Heart right ventricle (tissue), 16 donors: ENCODE results near the gene PEPD. TPM values are rescaled to one million over a fixed set of nuclear protein-coding genes. Genes with fewer than 3 reads are reported as not detected.

ENCODE experiments used
- ATAC-seq, 8 donors: fragments of 200-7000 bp; cut with Tn5 transposase; one replicate each; pipeline ENCODE4 v1.9.1; 2020; ENCODE audit warnings: mild to moderate bottlenecking in 8 of 8, moderate library complexity in 8 of 8, moderate number of reproducible peaks in 1 of 8
- DNase-seq, 2 donors: peaks; one replicate each; pipeline ENCODE4 v3.0.0-alpha.2; 2020
- H3K27ac ChIP-seq, 10 donors: fragments of 200-600 bp; sonication (generic) in 2 of 10; one replicate each; pipeline versions ENCODE4 v1.5.0 to v1.8.0; 2020 to 2022; ENCODE audit warnings: mild to moderate bottlenecking in 3 of 10
- H3K27me3 ChIP-seq, 7 donors: fragments of 200-600 bp; one replicate each; pipeline ENCODE4 v1.8.0; 2021 to 2022; ENCODE audit warnings: mild to moderate bottlenecking in 2 of 7
- H3K36me3 ChIP-seq, 9 donors: fragments of 200-600 bp; sonication (generic) in 1 of 9; one replicate each; pipeline versions ENCODE4 v1.5.0 to v1.8.0; 2020 to 2022; ENCODE audit warnings: mild to moderate bottlenecking in 2 of 9
- H3K4me1 ChIP-seq, 9 donors: fragments of 200-600 bp; sonication (generic) in 1 of 9; one replicate each; pipeline versions ENCODE4 v1.5.0 to v1.8.0; 2020 to 2022; ENCODE audit warnings: mild to moderate bottlenecking in 4 of 9
- H3K4me3 ChIP-seq, 10 donors: fragments of 200-600 bp; sonication (generic) in 2 of 10; one replicate each; pipeline versions ENCODE4 v1.5.0 to v1.8.0; 2020 to 2022; ENCODE audit warnings: mild to moderate bottlenecking in 7 of 10, moderate library complexity in 2 of 10
- H3K9me3 ChIP-seq, 11 donors: fragments of 200-600 bp in 10 of 11; sonication (generic) in 2 of 11; one replicate each; pipeline versions ENCODE4 v1.5.0 to v1.8.0; 2013 to 2022; ENCODE audit warnings: mild to moderate bottlenecking in 2 of 11, control low read depth in 1 of 11, moderate library complexity in 1 of 11
- WGBS, 2 donors: extraction: QIAGEN DNeasy Blood & Tissue Kit; methylation state at CpG; one replicate each; pipeline ENCODE4 v1.1.7; 2013; ENCODE audit warnings: inconsistent platforms in 1 of 2; 5-methylcytosine and 5-hydroxymethylcytosine counted together
- intact Hi-C, 10 donors: fragments of 100-400 bp; cut with DNase I; formaldehyde crosslinking; loops; one replicate each; pipeline versions ENCODE4 v1.11.1 to v1.14.2; 2022
- polyA plus RNA-seq, 2 donors: library from polyadenylated mRNA; stranded (reverse); fragments of 200-250 nt; gene quantifications; one replicate each; pipeline ENCODE4 v1.2.3, GENCODE V29; 2013
- total RNA-seq, 10 donors: library from RNA; stranded (reverse); fragmentation: NEBNext Ultra II Directional in 3 of 10; extraction: Animal tissue kit (Norgen Biotek cat#: 25700) in 3 of 10; gene quantifications; one replicate each; pipeline versions ENCODE4 v1.2.1 to v1.2.4, GENCODE V29; 2021 to 2023
- TF ChIP-seq, protein P1 (sequence below), 9 donors: fragments of 200-600 bp; sonication (generic) in 2 of 9; IDR thresholded peaks; one replicate each; pipeline versions ENCODE4 v1.5.0 to v1.8.0; 2021 to 2022; ENCODE audit warnings: antibody characterized with exemption in 9 of 9, mild to moderate bottlenecking in 5 of 9, moderate library complexity in 1 of 9
- donor health status: Arrhythmogenic right ventricular cardiomyopathy.
- donor health status: ischemic (EF 13 %, LVEDD 7.1; RV severe dilation, severe dysfunction).
- donor health status: healthy with polysubstance abuse.
- donor health status: DM: no; HTN: yes; CAD: no.
- donor health status: DM: no; HTN: no; CAD: no.
- donor health status: ischemic (EF 25% LVEDD 6.9; RV normal size, moderate dysfunction).
- donor health status: ischemic (EF 25% LVEDD 5.7; RV mildly dilated, moderate dysfunction).
- donor health status: healthy.
- donor health status: DM: yes; HTN: yes; CAD: no.
- donor health status: Ischemic cardiomyopathy.
- donor health status: ischemic (EF 35%, LVEDD 5.7; RV mildly dilated, moderate dysfunction).
- donor health status: nonischemic (EF 11% LVEDD 7.7; RV severe dilation, severe dysfunction).
- donor health status: DM: yes; HTN: yes; CAD: no.
- donor health status: PGD.
- donor health status: ischemic (EF 29% LVEDD 5.4; RV normal size, mild dysfunction).
- donor health status: nonischemic (EF 23%, LVEDD 6.1; RV moderate dilation, normal function).

Gene PEPD
- total and polyA plus RNA-seq, 12 donors = 20.4 to 47.7 (median 26.8) TPM

DNA sequence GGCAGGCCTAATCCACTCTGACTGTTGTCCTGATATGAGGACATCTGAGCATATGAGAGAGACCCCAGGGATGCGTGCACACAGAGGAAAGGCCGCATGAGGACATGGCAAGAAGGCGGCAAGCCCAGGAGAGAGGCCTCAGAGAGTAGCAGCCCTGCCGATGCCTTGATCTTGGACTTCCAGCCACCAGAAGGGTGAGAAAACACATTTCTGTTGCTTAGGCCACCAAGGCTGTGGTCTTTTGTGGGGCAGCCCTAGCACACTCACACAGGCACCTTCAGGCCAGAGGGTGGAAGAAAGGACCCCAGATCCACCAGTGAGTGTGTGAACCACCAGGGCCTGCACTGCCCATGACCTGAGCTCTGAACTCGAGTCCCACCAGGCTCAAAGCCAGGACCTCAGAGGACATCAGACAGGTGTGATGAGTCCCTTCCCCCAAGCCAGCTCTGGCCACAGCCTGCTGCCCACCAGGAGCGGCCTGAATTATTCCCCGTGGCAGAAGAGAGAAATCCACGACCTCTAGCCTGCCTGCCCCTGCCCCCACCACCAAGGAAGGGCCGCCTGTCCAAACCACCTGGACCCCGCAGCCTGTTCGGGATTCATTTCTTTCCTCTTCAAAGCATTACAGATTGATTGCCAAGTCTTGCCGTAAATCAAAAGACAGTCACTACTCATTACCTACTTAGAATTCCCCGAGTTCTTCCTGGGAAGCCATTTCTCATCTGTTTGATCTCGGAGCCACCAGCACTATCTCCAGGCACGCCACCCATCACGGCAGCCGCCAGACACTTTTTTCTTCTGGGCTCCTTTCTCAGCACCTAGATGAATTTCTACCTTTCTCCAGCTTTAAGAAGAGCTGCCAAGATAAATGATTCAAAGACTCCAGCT, 75.9 kb downstream of the PEPD start:
- no peak for DNase-seq
- TF ChIP-seq, protein P1, sequence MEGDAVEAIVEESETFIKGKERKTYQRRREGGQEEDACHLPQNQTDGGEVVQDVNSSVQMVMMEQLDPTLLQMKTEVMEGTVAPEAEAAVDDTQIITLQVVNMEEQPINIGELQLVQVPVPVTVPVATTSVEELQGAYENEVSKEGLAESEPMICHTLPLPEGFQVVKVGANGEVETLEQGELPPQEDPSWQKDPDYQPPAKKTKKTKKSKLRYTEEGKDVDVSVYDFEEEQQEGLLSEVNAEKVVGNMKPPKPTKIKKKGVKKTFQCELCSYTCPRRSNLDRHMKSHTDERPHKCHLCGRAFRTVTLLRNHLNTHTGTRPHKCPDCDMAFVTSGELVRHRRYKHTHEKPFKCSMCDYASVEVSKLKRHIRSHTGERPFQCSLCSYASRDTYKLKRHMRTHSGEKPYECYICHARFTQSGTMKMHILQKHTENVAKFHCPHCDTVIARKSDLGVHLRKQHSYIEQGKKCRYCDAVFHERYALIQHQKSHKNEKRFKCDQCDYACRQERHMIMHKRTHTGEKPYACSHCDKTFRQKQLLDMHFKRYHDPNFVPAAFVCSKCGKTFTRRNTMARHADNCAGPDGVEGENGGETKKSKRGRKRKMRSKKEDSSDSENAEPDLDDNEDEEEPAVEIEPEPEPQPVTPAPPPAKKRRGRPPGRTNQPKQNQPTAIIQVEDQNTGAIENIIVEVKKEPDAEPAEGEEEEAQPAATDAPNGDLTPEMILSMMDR (IDR thresholded peaks at IDR 0.05) = no peak
- no peak overlapping the region for H3K27ac ChIP-seq
- 91 to 93% methylated on average over 17 of the region's 17 CpGs for WGBS, 2 donors
- intact Hi-C loops = loop anchor here in 1 of 10 donors (1.0 kb wide), 1 partner anchor 23 kb away; no protein-coding TSS in a partner anchor
- no peak for ATAC-seq
- H3K27me3 ChIP-seq = no peaks in the 10 kb centered on the region
- H3K4me1 ChIP-seq = no peaks in the 10 kb centered on the region
- H3K9me3 ChIP-seq = no peaks in the 10 kb centered on the region
- H3K4me3 ChIP-seq = no peak overlapping the region
- H3K36me3 ChIP-seq = peaks cover 0 to 19% (median 0%) of the 10 kb centered on the region in 9 donors

DNA sequence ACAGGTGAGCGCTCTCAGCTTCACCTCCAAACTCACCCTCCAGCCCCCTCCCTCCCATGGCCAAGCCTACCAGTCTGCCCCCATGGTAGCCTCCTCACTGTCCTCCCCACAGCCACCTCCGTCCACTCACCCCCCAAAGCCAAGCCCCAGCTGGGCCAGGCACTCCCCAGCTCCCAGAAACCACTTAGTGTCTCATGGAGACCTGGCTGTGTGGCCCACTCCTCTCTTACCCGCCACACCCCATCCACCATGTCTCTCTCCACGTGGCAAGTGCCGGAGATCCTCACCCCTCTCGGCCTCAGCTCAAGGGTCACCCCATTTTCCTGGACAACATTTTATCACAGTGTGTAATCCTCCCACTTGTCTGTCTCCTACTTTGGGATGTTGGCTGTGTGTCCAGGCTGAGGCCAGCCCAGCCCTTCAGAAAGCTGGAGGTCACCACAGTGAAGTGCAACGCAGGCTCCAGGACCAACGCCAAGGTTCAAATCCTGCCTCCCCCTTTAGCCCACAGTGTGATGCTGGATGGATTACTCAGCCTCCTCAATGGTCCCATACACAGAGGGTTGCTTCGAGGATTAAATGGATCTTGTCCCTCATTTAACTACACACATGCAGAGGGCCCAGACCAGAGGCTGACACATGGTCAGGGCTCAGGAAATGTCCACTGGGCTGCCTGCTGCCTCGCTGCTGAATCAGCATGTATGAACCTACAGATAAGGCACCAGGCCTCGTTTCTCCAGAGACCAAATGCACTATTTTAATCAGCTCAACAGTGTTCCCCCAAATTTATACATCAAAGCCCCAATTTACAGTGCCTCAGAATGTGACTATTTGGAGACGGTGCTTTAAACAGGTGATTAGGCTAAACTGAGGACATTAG, 76.8 kb downstream of the PEPD start:
- intact Hi-C loops = loop anchor here in 1 of 10 donors (1.0 kb wide), 1 partner anchor 23 kb away; no protein-coding TSS in a partner anchor
- 89 to 90% methylated on average over 12 of the region's 12 CpGs for WGBS, 2 donors

DNA sequence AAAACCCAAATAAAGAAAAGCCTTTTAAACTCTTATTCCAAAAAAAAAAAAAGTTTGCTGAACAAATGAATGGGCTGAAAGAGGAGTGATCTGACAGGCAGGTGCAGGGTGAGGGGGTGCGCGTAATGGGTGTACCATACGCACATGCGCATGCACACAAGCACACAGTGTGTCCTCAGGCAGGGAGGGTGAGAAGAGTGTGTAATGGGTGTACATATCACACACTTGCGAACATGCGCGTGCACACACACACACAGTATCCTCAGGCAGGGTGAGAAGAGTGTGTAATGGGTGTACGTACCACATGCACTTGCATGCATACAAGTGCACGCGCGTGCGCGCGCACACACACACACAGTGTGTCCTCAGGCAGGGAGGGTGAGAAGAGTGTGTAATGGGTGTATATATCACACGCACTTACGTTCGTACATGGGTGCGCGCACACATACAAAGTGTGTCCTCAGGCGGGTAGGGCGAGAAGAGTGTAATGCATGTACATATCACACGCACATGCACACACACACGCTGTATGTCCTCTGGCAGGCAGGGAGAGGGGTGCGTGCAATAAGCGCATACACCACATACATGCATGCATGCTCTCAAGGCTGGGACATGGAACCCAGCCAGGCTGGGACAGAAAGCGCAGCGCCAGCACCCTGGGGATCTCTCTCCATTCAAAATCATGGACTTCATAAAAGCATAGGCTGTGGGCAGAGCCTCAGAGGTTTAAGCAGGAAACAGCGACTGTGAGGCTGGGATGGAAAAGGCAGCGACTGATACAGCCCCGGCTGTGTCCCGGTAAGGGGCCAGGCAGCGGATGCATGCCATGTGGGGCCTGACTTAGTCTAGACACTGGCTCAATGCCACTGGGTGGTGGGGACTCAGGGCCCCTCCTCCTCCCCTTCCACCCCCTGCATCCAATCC, 77.7 kb downstream of the PEPD start:
- DNase-seq (no peak), ATAC-seq (peak in 2 of 8 donors; percentile 27 to 32)
- H3K27me3 ChIP-seq = no peaks in the 10 kb centered on the region
- TF ChIP-seq, protein P1 (IDR thresholded peaks at IDR 0.05) = no peak
- intact Hi-C loops = no loop called here
- no peaks in the 10 kb centered on the region for H3K9me3 ChIP-seq
- H3K27ac ChIP-seq = no peak overlapping the region
- no peaks in the 10 kb centered on the region for H3K4me1 ChIP-seq
- 91 to 95% methylated on average over 32 of the region's 32 CpGs for WGBS, 2 donors
- peaks cover 0 to 11% (median 0%) of the 10 kb centered on the region in 9 donors for H3K36me3 ChIP-seq
- no peak overlapping the region for H3K4me3 ChIP-seq

More for the DNA sequence above, 76.8 kb downstream of the PEPD start:
- no peak overlapping the region for H3K4me3 ChIP-seq
- TF ChIP-seq, protein P1 (IDR thresholded peaks at IDR 0.05) = no peak
- DNase-seq (no peak), ATAC-seq (peak in 1 of 8 donors; percentile 26)
- H3K27me3 ChIP-seq = no peaks in the 10 kb centered on the region
- H3K9me3 ChIP-seq = no peaks in the 10 kb centered on the region
- H3K27ac ChIP-seq = no peak overlapping the region
- peaks cover 0 to 19% (median 0%) of the 10 kb centered on the region in 9 donors for H3K36me3 ChIP-seq
- H3K4me1 ChIP-seq = no peaks in the 10 kb centered on the region
